SJCRH30 (cell line): ENCODE data around the gene NCKAP5L. TPM values are rescaled to one million over a fixed set of nuclear protein-coding genes. Genes with fewer than 3 reads are reported as not detected.
"Not testable (repeated sequence)": the region's sequence is repeated elsewhere in the genome, so short reads cannot be mapped to it uniquely, and the experiment has no call there.

ENCODE experiments used
- DNase-seq, 2 experiments: peaks; one replicate each; pipeline ENCODE4 v3.0.0-alpha.2; 2015 to 2020
- H3K27ac ChIP-seq: fragments of 250-450 bp; sonication (Bioruptor Pico); 2 replicates; pipeline ENCODE4 v1.5.1; 2020; ENCODE audit warnings: mild to moderate bottlenecking, moderate library complexity
- H3K27me3 ChIP-seq: fragments of 250-450 bp; sonication (Bioruptor Pico); 2 replicates; pipeline ENCODE4 v1.5.1; 2020; ENCODE audit warnings: mild to moderate bottlenecking, moderate library complexity
- H3K36me3 ChIP-seq: fragments of 250-450 bp; sonication (Bioruptor Pico); 2 replicates; pipeline ENCODE4 v1.5.1; 2020; ENCODE audit warnings: mild to moderate bottlenecking, moderate library complexity
- H3K4me1 ChIP-seq: fragments of 250-450 bp; sonication (Bioruptor Pico); 2 replicates; pipeline ENCODE4 v1.5.1; 2020; ENCODE audit warnings: mild to moderate bottlenecking, moderate library complexity
- H3K4me3 ChIP-seq: fragments of 250-450 bp; sonication (Bioruptor Pico); 2 replicates; pipeline ENCODE4 v1.5.1; 2020; ENCODE audit warnings: mild to moderate bottlenecking, moderate library complexity
- H3K9me3 ChIP-seq: fragments of 250-450 bp; sonication (Bioruptor Pico); replicated peaks from 2 replicates; pipeline ENCODE4 v1.5.1; 2020; ENCODE audit warnings: mild to moderate bottlenecking, moderate library complexity
- total RNA-seq: library from RNA; depleted of rRNA; stranded (reverse); fragments of >200 nt; shearing (Covaris generic); gene quantifications from 2 replicates; pipeline ENCODE4 v1.2.3, GENCODE V29; 2014

The NCKAP5L gene
- total RNA-seq, 1 experiment from 2014 or later: 80.7 TPM

DNA sequence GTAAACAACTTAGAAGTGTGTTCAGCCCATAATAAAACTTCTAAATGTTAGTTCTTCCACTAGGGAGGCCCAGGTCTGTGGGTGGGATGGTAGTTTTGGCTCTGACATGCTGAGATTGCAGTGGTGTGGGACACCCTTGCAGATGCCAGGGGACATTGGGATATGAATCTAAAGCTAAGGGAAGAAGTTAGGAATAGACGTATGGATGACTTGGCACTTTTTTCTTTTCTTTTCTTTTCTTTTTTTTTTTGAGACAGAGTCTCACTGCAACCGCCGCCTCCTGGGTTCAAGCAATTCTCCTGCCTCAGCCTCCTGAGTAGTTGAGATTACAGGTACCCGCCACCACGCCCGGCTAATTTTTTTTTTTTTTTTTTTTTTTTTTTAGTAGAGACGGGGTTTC lies 55.1 kb downstream of the NCKAP5L start:
- not testable (repeated sequence) for H3K27ac ChIP-seq, DNase-seq, H3K9me3 ChIP-seq, H3K4me3 ChIP-seq, H3K27me3 ChIP-seq, H3K36me3 ChIP-seq, H3K4me1 ChIP-seq

DNA sequence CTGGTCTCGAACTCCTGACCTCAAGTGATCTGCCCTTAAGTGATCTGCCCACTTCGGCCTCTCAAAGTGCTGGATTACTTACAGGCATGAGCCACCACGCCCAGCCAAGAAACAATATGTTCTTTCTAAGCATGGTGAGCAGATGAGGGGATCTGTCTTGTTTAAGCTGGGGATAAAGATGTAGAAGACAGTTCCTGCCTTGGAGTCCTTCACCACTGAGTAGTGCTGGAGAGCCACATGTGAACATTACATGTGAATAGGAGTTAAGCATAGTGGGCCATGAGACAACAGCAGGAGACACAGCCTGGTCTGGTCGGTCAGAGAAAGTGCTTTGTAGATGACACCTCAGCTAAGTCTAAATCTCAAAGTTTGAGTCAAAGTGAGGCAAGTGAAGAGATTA lies 60.9 kb downstream of the NCKAP5L start:
- Histone ChIP-seq H3K4me1 (no peaks in the 10 kb centered on the region), H3K36me3 (peaks cover 29% of the 10 kb centered on the region), H3K27me3 (no peaks in the 10 kb centered on the region), H3K27ac (no peak overlapping the region), H3K4me3 (no peak overlapping the region), H3K9me3 (no peaks in the 10 kb centered on the region)
- DNase-seq: no peak

DNA sequence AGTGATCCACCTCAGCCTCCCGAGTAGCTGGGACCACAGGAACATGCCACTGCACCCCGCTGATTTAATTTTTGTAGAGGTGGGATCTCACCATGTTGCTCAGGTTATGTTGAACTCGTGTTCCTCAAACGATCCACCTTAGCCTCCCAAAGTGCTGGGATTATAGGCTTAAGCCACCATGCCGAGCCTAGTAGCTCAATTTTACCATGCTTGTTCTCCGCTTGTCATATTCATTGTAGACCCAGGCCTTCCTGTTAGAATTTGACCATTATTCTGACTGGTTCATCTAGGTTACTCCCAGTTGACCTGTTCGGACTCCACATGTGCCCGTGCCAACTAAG lies 62.1 kb downstream of the NCKAP5L start:
- peaks cover 41% of the 10 kb centered on the region for H3K36me3 ChIP-seq
- H3K27ac ChIP-seq: no peak overlapping the region
- no peak for DNase-seq
- H3K9me3 ChIP-seq: no peaks in the 10 kb centered on the region
- no peaks in the 10 kb centered on the region for H3K27me3 ChIP-seq
- no peaks in the 10 kb centered on the region for H3K4me1 ChIP-seq
- H3K4me3 ChIP-seq: no peak overlapping the region

DNA sequence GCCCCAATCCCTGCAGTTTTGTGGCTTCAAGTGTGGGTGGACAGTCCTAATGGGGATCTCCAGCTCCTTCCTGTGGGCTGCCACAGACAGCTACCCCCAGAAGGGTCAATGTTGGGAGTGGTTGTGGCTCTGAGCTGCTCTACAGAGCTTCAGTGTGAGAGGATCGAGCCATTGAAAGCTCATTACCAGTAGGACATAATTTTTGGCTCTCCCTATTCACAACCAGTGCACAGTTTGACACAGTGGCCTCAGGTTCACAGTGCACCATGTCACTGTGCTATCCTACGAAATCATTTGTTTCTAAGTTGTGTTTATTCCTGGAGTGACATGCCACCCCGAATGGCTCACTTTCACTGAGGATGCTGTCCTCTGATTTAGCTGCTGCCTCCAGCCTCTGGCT lies 64.1 kb downstream of the NCKAP5L start:
- Histone ChIP-seq H3K4me3 (no peak overlapping the region), H3K27me3 (no peaks in the 10 kb centered on the region), H3K4me1 (no peaks in the 10 kb centered on the region), H3K36me3 (peaks cover 58% of the 10 kb centered on the region), H3K27ac (no peak overlapping the region), H3K9me3 (no peaks in the 10 kb centered on the region)
- no peak for DNase-seq

DNA sequence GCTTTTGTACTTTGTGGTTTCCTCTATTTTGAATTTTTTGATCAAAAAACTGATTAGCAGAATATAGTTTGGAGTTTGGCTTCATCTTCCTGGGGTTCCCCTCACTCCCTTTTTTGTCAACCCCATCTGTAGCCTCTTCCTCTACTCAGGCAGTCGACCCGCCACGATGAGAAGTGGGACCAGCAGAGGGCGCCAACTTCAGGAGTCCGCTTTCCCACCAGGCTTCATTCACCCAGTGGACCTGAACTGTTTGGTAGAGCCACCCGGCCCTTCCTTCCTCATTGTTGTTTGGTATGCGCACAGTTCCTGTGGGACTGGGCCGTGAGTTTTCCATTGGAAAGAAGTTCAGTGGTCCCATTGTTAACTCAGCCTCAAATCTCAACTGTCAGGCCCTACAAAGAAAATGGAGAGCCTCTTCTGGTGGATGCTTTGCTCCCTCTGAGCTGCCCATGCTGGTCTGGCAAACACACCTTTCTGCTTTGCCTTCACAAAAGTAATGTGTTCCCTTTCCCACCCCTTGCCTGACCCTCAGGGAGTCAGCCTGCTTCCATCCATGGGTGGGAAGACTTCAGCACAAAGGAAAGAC lies 65.1 kb downstream of the NCKAP5L start:
- H3K36me3 ChIP-seq: peaks cover 68% of the 10 kb centered on the region
- H3K27ac ChIP-seq: no peak overlapping the region
- no peaks in the 10 kb centered on the region for H3K9me3 ChIP-seq
- H3K4me1 ChIP-seq: no peaks in the 10 kb centered on the region
- no peak overlapping the region for H3K4me3 ChIP-seq
- no peaks in the 10 kb centered on the region for H3K27me3 ChIP-seq
- peak; percentile 65 to 79 for DNase-seq

DNA sequence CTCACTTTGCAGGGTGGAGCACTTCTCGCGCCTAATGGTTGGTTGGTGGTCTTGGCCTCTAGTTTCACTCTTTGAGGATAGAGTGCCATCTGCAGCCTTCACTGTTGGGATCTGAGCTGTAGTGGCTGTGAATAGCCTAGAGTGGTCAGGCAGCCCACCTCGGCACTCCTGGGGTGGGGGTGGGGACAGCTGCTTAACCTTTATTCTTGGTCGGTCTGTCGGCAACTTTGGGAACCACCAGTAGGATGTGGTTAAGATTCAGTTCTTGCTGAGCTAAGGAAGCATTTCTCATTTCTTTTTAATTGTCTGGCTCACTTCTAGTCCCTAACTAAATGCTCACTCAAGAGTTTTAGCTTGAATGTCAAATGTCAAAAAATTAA lies 65.8 kb downstream of the NCKAP5L start:
- no peaks in the 10 kb centered on the region for H3K27me3 ChIP-seq
- H3K4me1 ChIP-seq: no peaks in the 10 kb centered on the region
- peaks cover 74% of the 10 kb centered on the region for H3K36me3 ChIP-seq
- H3K4me3 ChIP-seq: no peak overlapping the region
- no peak for DNase-seq
- no peak overlapping the region for H3K27ac ChIP-seq
- H3K9me3 ChIP-seq: no peaks in the 10 kb centered on the region

DNA sequence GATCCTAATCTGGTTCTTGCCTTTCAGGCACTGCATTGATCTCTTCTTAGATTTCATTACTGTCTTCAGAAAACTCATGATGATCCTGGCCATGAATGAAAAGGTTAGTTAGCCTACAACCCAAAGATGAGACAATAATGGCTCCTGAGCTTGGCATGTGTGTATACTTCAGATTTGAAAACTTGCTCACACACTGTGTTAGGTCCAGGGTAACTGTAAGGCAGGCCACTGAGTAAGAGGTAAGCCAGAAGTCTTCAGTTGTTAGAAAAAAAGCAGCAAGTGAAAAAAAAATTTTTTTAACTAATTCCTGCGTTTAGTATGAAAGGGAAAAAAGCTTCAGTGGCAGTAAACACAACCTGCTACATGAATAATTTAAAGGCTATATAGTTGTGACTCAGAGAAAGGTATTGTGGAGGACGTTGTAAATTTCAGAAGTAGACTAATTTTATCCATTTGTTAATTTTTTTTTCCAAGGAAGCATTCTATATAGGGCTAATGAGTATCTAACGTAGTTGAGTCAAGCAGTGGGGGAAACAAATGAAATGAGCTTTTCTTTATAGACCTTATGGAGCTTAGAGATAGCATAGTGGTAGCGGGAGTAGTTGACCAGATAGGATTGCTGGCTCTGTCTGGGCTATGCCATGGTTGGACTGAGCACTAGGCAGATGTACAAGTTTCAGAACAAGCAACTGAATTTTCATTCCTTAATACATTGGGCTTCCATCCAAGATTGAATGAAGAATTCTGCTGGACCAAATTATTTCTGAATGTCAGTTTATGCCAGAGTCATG lies 66.3 kb downstream of the NCKAP5L start:
- no peaks in the 10 kb centered on the region for H3K27me3 ChIP-seq
- H3K4me1 ChIP-seq: no peaks in the 10 kb centered on the region
- H3K4me3 ChIP-seq: no peak overlapping the region
- no peak overlapping the region for H3K27ac ChIP-seq
- no peak for DNase-seq
- no peaks in the 10 kb centered on the region for H3K9me3 ChIP-seq
- peaks cover 80% of the 10 kb centered on the region for H3K36me3 ChIP-seq

DNA sequence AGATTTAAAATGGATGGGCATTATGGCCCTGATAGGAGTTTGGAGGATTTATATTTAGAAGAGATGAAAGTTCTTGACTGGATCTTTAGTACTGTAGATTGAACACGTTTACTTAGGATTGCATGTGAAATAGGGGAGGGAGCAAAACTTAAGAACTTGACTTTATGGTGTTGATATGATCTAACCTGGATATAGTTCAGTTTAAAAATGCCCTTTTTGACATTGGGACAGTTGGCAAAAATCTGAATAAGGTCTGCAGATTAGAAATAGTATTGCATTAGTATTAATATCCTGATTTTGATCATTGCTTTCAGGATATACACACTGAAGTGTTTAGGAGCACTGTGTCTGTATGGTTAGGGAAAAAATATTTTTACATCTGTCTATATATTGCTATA lies 77.2 kb downstream of the NCKAP5L start:
- no peaks in the 10 kb centered on the region for H3K4me1 ChIP-seq
- H3K36me3 ChIP-seq: peaks cover 59% of the 10 kb centered on the region
- H3K27me3 ChIP-seq: no peaks in the 10 kb centered on the region

DNA sequence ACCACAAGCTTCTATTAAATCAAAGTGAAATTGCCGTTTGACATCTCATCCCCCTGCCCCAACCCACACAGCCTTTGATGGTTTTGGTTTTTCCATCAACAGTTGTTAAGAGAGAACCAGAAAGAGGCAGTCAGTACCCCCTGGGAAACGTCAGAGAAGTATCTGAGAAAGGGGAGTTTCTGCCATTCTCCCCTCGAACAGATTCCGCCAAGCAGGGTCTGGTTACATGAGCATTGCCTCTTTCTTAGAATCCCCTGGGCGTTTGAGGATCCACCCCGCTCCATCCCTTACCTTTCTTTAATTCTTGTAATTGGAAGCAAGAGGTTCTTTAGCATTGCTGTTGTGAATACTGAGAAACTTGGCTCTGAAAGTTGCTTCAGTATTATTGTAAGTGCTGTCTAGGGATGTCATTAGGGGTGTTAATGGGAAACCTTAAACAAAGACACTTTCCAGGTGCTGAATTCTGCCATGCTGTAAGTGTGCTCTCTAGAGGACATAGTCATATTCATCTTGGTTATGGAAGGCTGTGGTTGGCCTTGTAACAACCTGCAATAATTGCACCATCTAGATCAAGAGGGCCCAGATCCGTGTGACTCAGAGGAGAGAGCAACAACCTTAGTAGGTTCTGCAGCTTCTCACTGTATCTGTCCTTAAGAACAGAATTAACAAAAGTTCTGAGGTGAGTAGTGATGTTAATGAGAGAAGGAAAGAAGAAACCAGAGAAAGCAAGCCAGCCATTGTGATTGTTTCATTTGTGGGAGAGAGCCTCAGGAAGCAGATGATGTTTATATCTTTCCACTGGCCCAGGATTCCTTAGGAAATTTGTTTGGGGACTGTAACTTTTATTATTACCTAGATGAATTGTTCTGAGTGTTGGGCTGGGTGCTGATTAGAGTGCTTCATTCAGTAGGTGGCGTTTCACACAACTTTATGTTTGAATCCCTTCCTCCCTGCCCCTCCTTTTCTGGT lies 77.9 kb downstream of the NCKAP5L start:
- H3K36me3 ChIP-seq: peaks cover 52% of the 10 kb centered on the region
- H3K4me3 ChIP-seq: no peak overlapping the region
- H3K27ac ChIP-seq: no peak overlapping the region

More for the DNA sequence above, 77.2 kb downstream of the NCKAP5L start:
- no peak for DNase-seq
- Histone ChIP-seq H3K27ac (no peak overlapping the region), H3K9me3 (no peaks in the 10 kb centered on the region), H3K4me3 (no peak overlapping the region)

DNA sequence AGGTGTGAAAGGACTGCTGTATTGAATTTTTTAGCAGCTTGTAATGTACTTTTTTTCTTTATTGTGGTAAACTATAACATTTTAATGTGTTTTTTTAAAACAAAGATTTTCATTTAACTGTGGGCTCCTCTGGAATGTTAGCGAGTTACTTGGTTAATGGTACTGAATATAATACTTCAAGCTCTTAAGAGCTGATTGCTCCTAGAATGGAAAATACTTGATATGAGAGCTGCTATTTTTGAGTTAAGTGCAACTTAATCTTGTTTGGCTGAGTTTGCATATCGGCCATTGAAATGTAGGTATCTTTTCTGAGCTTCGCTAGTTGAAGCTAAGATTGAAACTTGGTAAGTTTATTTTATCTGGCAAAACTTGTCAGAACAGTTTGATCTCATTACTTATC lies 79.4 kb downstream of the NCKAP5L start:
- DNase-seq: no peak
- no peak overlapping the region for H3K4me3 ChIP-seq
- H3K27ac ChIP-seq: no peak overlapping the region
- H3K36me3 ChIP-seq: peaks cover 40% of the 10 kb centered on the region
- H3K27me3 ChIP-seq: no peaks in the 10 kb centered on the region
- H3K4me1 ChIP-seq: no peaks in the 10 kb centered on the region
- H3K9me3 ChIP-seq: no peaks in the 10 kb centered on the region

More for the DNA sequence above, 77.9 kb downstream of the NCKAP5L start:
- DNase-seq: no peak
- H3K9me3 ChIP-seq: no peaks in the 10 kb centered on the region
- H3K27me3 ChIP-seq: no peaks in the 10 kb centered on the region
- H3K4me1 ChIP-seq: no peaks in the 10 kb centered on the region

DNA sequence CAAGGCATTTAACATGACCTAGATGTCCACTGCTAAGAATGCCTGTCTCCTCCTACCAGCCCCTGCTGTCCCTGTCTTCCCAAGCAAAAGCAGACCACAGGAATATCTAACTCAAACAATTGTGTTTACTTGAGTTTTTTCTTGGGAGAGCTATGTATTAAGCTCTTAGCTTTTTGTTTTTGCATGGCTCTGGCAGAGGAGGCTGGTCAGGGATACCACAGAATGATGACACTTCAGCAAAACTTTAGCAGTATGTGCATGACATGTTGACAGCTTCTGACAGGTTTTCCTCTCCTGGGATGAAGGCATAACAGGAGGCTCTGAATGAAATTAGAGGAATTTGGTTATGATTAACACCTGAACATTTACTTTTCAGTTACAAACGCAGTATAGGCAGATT lies 79.9 kb downstream of the NCKAP5L start:
- no peak for DNase-seq
- no peak overlapping the region for H3K27ac ChIP-seq

DNA sequence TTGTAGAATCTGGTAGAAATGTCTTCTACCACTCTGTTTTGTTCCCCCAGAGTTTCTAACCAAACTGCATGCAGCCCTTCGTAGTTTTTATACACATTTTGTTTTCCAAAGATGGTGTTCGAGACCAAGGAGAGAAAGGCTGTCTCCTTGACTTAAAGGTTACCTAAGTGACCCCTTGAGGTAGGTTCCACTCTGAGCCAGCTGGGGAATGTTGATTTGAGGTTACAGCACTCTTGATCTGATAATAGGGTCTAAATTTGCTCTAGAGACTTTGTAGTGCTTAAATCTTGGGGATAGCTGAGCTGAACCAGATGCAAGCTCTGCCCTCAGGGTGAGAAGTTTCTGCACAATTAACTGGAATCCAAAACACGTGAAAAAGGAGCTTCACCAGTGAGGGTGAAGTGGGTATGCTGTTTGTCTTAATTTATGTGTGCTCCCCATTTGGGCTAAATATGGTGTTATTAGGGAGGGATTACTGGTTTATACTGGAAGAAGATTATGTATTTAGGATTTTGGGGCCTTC lies 83.8 kb downstream of the NCKAP5L start:
- Histone ChIP-seq H3K27me3 (no peaks in the 10 kb centered on the region), H3K4me1 (peaks cover 6% of the 10 kb centered on the region; the same call in 1 of the 2 replicates), H3K36me3 (peaks cover 11% of the 10 kb centered on the region), H3K4me3 (no peak overlapping the region), H3K9me3 (no peaks in the 10 kb centered on the region), H3K27ac (no peak overlapping the region)
- DNase-seq: no peak

More for the DNA sequence above, 79.9 kb downstream of the NCKAP5L start:
- H3K9me3 ChIP-seq: no peaks in the 10 kb centered on the region
- H3K4me1 ChIP-seq: peaks cover 4% of the 10 kb centered on the region; the same call in 1 of the 2 replicates
- H3K27me3 ChIP-seq: no peaks in the 10 kb centered on the region
- H3K4me3 ChIP-seq: no peak overlapping the region
- peaks cover 35% of the 10 kb centered on the region for H3K36me3 ChIP-seq

DNA sequence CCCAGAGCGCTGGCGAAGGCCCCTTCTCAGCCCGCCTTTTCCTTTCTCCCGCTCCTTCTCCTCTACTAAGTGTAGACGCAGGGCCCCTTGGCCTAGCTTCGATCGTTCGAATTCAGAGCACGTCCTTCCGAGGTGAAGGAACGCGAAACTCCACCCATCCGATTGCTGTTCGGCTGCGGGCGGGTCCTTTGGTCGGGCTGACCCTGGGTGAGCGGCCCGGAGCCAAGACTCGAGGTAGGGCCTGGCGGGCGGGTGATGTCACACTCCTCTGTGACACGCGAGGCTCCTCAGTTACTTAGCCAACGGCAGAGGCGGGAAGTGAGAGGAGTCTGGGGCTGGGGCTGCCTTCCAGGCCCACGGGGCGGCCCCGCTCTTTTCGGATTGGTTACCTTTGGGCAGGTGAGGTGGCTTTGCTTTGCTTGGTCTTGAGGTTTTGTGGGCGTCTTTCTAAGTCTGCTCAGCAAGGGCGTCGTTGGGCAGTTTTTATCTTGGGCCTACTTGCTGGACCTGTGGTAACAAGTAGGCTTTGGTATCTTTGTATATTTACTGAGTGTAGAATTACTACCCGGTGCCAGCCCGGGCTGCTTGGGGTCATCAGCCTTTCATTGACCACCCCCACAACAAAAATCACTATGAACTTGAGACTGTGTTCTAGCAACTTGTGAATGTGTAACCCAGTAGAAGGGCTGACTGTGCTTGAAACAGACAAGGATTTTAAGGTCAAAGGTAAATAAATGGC lies 86.2 kb downstream of the NCKAP5L start:
- Histone ChIP-seq H3K27me3 (no peaks in the 10 kb centered on the region), H3K27ac (peak overlapping the region; percentile 82), H3K9me3 (no peaks in the 10 kb centered on the region), H3K4me1 (peaks cover 6% of the 10 kb centered on the region; the same call in 1 of the 2 replicates), H3K4me3 (peak overlapping the region; percentile 71), H3K36me3 (peaks cover 6% of the 10 kb centered on the region; the same call in 1 of the 2 replicates)
- peak; percentile 89 to 92 for DNase-seq
